GM23248 (cell line): ENCODE data around the gene MAFB.

Experiments used
- EZH2 ChIP-seq: fragments of 200-600 bp; sonication (generic); IDR thresholded peaks from 2 replicates; pipeline ENCODE4 v1.6.1; 2018; ENCODE audit warnings: antibody characterized with exemption, mild to moderate bottlenecking; ENCODE audit not compliant: insufficient read depth, poor library complexity, severe bottlenecking
- EZH2phosphoT487 ChIP-seq: fragments of 200-600 bp; sonication (generic); IDR thresholded peaks from 2 replicates; pipeline ENCODE4 v1.6.1; 2018; ENCODE audit warnings: antibody characterized with exemption, moderate library complexity, mild to moderate bottlenecking, low read depth; ENCODE audit not compliant: insufficient read depth

DNA sequence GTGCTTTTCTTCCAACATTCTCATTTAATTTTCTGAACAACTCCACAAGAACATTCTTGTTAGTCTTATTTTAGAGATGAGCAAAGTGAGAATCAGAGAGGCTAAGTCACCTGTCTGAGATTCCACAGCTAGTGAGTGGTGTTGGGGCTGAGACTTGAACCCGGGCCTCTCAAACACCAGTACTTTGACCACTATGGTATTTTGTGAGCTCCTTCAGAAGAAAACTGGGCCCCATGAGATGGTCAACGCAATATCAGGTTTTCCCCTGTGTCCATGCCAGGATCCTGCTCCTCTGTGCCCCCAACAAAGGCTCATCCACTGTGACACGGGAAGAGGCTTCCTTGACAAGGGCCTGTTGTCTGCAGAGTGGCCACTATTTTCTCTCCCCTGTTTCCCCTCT, 51.9 kb downstream of the MAFB start:
- TF ChIP-seq EZH2, result no peak
- TF ChIP-seq EZH2phosphoT487, result no peak
